Hepatocyte (in vitro differentiated cells): ENCODE data around the gene SBF2. TPM values are rescaled to one million over a fixed set of nuclear protein-coding genes. Genes with fewer than 3 reads are reported as not detected.

Source experiments
- DNase-seq: peaks from one replicate; pipeline ENCODE4 v3.0.0-alpha.2; 2016; ENCODE audit warnings: low spot score
- H2AFZ ChIP-seq: fragments of 200-600 bp; sonication (generic); 2 replicates; pipeline ENCODE4 v1.6.0; 2016; ENCODE audit warnings: antibody characterized with exemption, mild to moderate bottlenecking
- H3K27ac ChIP-seq: fragments of 200-600 bp; sonication (generic); 2 replicates; pipeline ENCODE4 v1.5.1; 2016; ENCODE audit warnings: mild to moderate bottlenecking
- H3K27me3 ChIP-seq: fragments of 200-600 bp; sonication (generic); 2 replicates; pipeline ENCODE4 v1.6.1; 2016
- H3K36me3 ChIP-seq: fragments of 200-600 bp; sonication (generic); replicated peaks from 2 replicates; pipeline ENCODE4 v1.5.1; 2016; ENCODE audit warnings: low read depth; ENCODE audit not compliant: insufficient read depth
- H3K4me1 ChIP-seq: fragments of 200-600 bp; sonication (generic); 2 replicates; pipeline ENCODE4 v1.5.1; 2016; ENCODE audit warnings: mild to moderate bottlenecking, moderate library complexity; ENCODE audit not compliant: insufficient read depth
- H3K4me2 ChIP-seq: fragments of 200-600 bp; sonication (generic); 2 replicates; pipeline ENCODE4 v1.6.0; 2016
- H3K4me3 ChIP-seq: fragments of 200-600 bp; sonication (generic); 2 replicates; pipeline ENCODE4 v1.5.1; 2016; ENCODE audit warnings: mild to moderate bottlenecking
- H3K79me2 ChIP-seq: fragments of 200-600 bp; sonication (generic); 2 replicates; pipeline ENCODE4 v1.6.0; 2017; ENCODE audit warnings: mild to moderate bottlenecking
- H3K9me2 ChIP-seq: fragments of 200-600 bp; sonication (generic); replicated peaks from 2 replicates; pipeline ENCODE4 v1.6.0; 2017; ENCODE audit warnings: mild to moderate bottlenecking; ENCODE audit not compliant: insufficient read depth
- H3K9me3 ChIP-seq: fragments of 200-600 bp; sonication (generic); 2 replicates; pipeline ENCODE4 v1.5.1; 2016; ENCODE audit warnings: low read depth, mild to moderate bottlenecking
- H4K20me1 ChIP-seq: fragments of 200-600 bp; sonication (generic); 2 replicates; pipeline ENCODE4 v1.6.0; 2016; ENCODE audit warnings: mild to moderate bottlenecking; ENCODE audit not compliant: insufficient read depth, poor library complexity, severe bottlenecking
- CTCF ChIP-seq: fragments of 200-600 bp; sonication (generic); IDR thresholded peaks from 2 replicates; pipeline ENCODE4 v1.5.1; 2016; ENCODE audit warnings: antibody characterized with exemption, mild to moderate bottlenecking; ENCODE audit not compliant: poor library complexity
- EZH2 ChIP-seq: fragments of 200-600 bp; sonication (generic); IDR thresholded peaks from 2 replicates; pipeline ENCODE4 v1.6.1; 2016; ENCODE audit warnings: antibody characterized with exemption, mild to moderate bottlenecking, borderline replicate concordance
- EZH2phosphoT487 ChIP-seq: fragments of 200-600 bp; sonication (generic); IDR thresholded peaks from one replicate; pipeline ENCODE4 v1.6.1; 2018; ENCODE audit warnings: antibody characterized with exemption, mild to moderate bottlenecking, low read depth, moderate library complexity; ENCODE audit not compliant: unreplicated experiment, severe bottlenecking
- WGBS: methylation state at CpG from one replicate; pipeline ENCODE4 v1.1.6; 2016; ENCODE audit warnings: low lambda C conversion rate; ENCODE audit errors: missing lambda C conversion rate; 5-methylcytosine and 5-hydroxymethylcytosine counted together
- polyA plus RNA-seq: library from polyadenylated mRNA; unstranded; fragments of >200 nt; fragmentation: Nextera tagmentation; extraction: Ambion mirVana; gene quantifications from 2 replicates; pipeline ENCODE4 v1.2.1, GENCODE V29; 2016
- total RNA-seq: library from RNA; depleted of rRNA; stranded (reverse); fragments of >200 nt; gene quantifications from 2 replicates; pipeline ENCODE4 v1.2.3, GENCODE V29; 2014

Gene SBF2
- total and polyA plus RNA-seq, 2 experiments from 2014 or later, result 25.7 to 83.2 TPM

DNA sequence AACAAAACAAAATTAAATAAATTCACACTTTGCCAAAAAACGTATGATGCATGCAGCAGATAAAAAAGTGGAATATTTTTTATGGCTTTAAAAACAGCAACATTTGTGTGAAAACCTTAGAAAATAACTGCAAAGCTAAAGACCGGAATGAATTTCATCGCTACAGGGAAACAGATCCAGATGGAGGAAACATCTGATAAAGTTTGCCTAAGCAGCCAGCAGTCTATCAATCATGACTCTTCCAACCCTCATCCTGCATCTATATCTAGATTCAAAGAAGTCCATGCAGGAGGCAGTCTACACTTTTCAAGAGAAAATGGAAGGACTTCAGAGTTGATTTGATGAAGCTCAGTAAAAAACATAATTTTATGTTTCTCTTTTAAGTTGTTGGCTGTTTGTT is 503.3 kb downstream of the SBF2 start:
- Histone ChIP-seq H3K9me2 (no peaks in the 10 kb centered on the region), H3K27me3 (no peaks in the 10 kb centered on the region), H2AFZ (no peak overlapping the region), H3K9me3 (no peaks in the 10 kb centered on the region), H3K4me3 (no peak overlapping the region), H3K27ac (no peak overlapping the region), H4K20me1 (no peaks in the 10 kb centered on the region), H3K4me2 (no peak overlapping the region), H3K36me3 (no peaks in the 10 kb centered on the region), H3K79me2 (no peaks in the 10 kb centered on the region), H3K4me1 (no peaks in the 10 kb centered on the region)
- WGBS, result 80% methylated on average over 3 of the region's 3 CpGs
- no peak for TF ChIP-seq CTCF
- no peak for TF ChIP-seq EZH2
- no peak for TF ChIP-seq EZH2phosphoT487
- no peak for DNase-seq

GRCh38 chr11:9789910-9790309 is 504.1 kb downstream of the SBF2 start:
- Histone ChIP-seq H3K27me3 (no peaks in the 10 kb centered on the region), H3K9me3 (no peaks in the 10 kb centered on the region), H3K4me3 (no peak overlapping the region), H2AFZ (no peak overlapping the region), H3K4me2 (no peak overlapping the region), H3K4me1 (no peaks in the 10 kb centered on the region), H3K79me2 (no peaks in the 10 kb centered on the region), H3K36me3 (no peaks in the 10 kb centered on the region), H4K20me1 (no peaks in the 10 kb centered on the region), H3K9me2 (no peaks in the 10 kb centered on the region), H3K27ac (no peak overlapping the region)
- no peak for DNase-seq
- TF ChIP-seq EZH2phosphoT487, result no peak
- no peak for TF ChIP-seq EZH2
- TF ChIP-seq CTCF, result no peak
- WGBS, result 92% methylated on average over 3 of the region's 3 CpGs

DNA sequence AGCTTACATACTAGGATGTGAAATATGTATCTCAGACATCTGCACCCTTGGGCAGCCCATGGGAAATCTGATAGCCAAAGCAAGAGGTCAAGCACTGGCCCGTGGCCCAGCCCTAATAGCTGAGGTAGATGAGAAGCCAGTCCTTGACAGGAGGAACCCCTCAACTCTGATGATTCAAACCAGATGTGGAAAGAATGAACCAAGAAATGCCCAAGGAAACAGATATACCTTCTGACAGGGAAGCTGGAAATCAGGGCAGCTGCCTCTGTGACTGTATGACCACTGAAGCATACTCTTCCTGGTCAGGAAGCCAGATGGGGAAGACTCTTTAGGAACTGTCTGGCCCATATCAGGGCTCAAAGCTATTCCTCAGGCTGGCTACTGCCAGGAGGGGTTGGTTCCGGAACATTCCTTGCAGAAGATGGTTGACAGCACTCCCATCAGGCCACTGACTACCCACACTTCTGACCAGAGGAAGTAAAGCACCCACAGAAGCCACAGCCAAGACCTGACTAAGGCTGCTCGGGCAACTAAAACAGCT is 506.0 kb downstream of the SBF2 start:
- Histone ChIP-seq H3K79me2 (no peaks in the 10 kb centered on the region), H3K27me3 (no peaks in the 10 kb centered on the region), H2AFZ (no peak overlapping the region), H4K20me1 (no peaks in the 10 kb centered on the region), H3K4me1 (no peaks in the 10 kb centered on the region), H3K27ac (no peak overlapping the region), H3K9me3 (no peaks in the 10 kb centered on the region), H3K9me2 (no peaks in the 10 kb centered on the region), H3K4me2 (no peak overlapping the region), H3K36me3 (no peaks in the 10 kb centered on the region), H3K4me3 (no peak overlapping the region)
- no peak for DNase-seq
- no peak for TF ChIP-seq EZH2
- TF ChIP-seq CTCF, result no peak
- no peak for TF ChIP-seq EZH2phosphoT487
- 85% methylated on average over 3 of the region's 3 CpGs for WGBS

- no peaks in the 10 kb centered on the region for H3K27me3 ChIP-seq
- no peak overlapping the region for H3K27ac ChIP-seq
- no peaks in the 10 kb centered on the region for H3K79me2 ChIP-seq
- no peak overlapping the region for H3K4me3 ChIP-seq
- no peak overlapping the region for H3K4me2 ChIP-seq
- no peak for DNase-seq
- 97% methylated on average over 5 of the region's 5 CpGs for WGBS
- H3K4me1 ChIP-seq, result no peaks in the 10 kb centered on the region
- no peak overlapping the region for H2AFZ ChIP-seq
- H3K36me3 ChIP-seq, result no peaks in the 10 kb centered on the region
- TF ChIP-seq EZH2, result no peak
- no peak for TF ChIP-seq CTCF
- TF ChIP-seq EZH2phosphoT487, result no peak
- no peaks in the 10 kb centered on the region for H3K9me2 ChIP-seq
- H4K20me1 ChIP-seq, result no peaks in the 10 kb centered on the region
- no peaks in the 10 kb centered on the region for H3K9me3 ChIP-seq
Observed at GRCh38 chr11:9787260-9787659, 506.8 kb downstream of the SBF2 start.
